ENCODE results near the gene PDZRN3. TPM values are rescaled to one million over a fixed set of nuclear protein-coding genes. Genes with fewer than 3 reads are reported as not detected.

PDZRN3 gene
- total RNA-seq, 2 donors from 2014 or later, result 6.1 to 10.4 TPM

DNA sequence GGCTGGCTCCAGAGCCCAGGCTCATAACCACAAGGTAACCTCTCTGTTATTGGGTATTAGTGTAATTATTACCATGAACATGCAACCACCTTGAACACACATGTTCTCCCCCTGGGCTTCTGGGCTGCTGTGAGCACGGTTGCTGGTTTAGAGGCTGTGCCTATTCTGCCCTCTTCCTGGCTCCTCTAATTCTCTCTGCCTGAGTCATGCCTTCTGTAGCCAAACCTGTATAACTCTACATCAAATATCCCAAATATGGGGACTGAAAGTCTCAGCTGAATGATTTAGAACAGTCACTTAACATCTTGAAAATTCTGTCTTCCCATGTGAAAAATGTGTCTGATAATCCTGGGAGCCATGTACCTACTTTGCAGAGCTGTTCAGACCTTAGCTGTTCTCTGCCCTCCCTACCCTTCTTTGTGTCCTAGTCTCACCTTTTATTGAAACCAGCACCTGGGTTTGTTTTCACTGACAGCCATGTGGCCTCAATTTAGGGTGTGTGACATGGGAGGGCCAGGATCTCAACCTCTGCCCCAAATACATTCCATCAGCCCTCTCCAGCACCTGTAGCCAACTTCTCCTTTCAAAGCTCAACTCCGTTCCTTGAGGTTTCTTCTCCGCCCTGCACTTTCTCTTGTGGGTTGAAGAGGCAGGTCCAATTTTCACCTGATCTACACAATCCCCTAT is 60.7 kb downstream of the PDZRN3 start:
- 85 to 95% methylated on average over 2 to 3 of the region's 3 CpGs for WGBS, 2 experiments (ENCODE audit: insufficient coverage in 1 of 2, insufficient read length in 1 of 2)
- H3K4me3 Mint-ChIP-seq, result no peak overlapping the region
- peaks cover 38% of the 10 kb centered on the region for H3K4me1 Mint-ChIP-seq
- Histone ChIP-seq H3K4me3 (ENCODE audit: low read length) (no peak overlapping the region), H3K9ac (ENCODE audit: extremely low read depth, low read length, poor library complexity, severe bottlenecking) (no peak overlapping the region), H3K27ac (ENCODE audit: low read depth, low read length) (no peak overlapping the region), H3K9me3 (ENCODE audit: control insufficient read depth, low read length) (no peaks in the 10 kb centered on the region), H3K27me3 (ENCODE audit: control insufficient read depth, insufficient read depth, low read length, poor library complexity, severe bottlenecking) (no peaks in the 10 kb centered on the region), H3K4me1 (ENCODE audit: control insufficient read depth, insufficient read depth, low read length) (peaks cover 16% of the 10 kb centered on the region), H3K36me3 (ENCODE audit: control insufficient read depth, insufficient read depth, low read length) (peaks cover 26% of the 10 kb centered on the region)
- H3K27me3 Mint-ChIP-seq (ENCODE audit: insufficient read depth), result peaks cover 19% of the 10 kb centered on the region
- no peaks in the 10 kb centered on the region for H3K9me3 Mint-ChIP-seq
- no peak overlapping the region for H3K27ac Mint-ChIP-seq
- no peak for DNase-seq
- no peaks in the 10 kb centered on the region for H3K36me3 Mint-ChIP-seq (ENCODE audit: low read depth)
- TF ChIP-seq, protein P1, sequence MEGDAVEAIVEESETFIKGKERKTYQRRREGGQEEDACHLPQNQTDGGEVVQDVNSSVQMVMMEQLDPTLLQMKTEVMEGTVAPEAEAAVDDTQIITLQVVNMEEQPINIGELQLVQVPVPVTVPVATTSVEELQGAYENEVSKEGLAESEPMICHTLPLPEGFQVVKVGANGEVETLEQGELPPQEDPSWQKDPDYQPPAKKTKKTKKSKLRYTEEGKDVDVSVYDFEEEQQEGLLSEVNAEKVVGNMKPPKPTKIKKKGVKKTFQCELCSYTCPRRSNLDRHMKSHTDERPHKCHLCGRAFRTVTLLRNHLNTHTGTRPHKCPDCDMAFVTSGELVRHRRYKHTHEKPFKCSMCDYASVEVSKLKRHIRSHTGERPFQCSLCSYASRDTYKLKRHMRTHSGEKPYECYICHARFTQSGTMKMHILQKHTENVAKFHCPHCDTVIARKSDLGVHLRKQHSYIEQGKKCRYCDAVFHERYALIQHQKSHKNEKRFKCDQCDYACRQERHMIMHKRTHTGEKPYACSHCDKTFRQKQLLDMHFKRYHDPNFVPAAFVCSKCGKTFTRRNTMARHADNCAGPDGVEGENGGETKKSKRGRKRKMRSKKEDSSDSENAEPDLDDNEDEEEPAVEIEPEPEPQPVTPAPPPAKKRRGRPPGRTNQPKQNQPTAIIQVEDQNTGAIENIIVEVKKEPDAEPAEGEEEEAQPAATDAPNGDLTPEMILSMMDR (conservative IDR thresholded peaks at IDR 0.05), result no peak

DNA sequence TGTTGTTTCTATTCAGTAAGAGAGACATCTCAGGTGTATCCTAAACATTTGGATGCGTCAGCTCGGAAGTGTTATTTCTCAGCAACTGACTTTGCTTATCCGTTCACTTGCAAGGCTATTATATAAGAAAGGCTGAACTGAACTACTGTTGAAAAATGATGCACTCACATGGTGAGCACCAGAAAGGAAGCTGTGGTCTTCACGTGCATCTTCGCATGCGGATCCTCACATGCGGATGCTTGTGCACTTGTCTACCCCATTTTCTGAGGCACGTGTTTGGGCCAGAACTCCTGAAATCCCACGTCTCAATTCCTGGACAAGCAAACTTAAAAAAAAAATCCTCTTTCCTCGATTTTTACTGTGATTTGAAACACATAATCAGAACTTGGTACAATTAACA is 63.2 kb downstream of the PDZRN3 start:
- TF ChIP-seq, protein P1 (conservative IDR thresholded peaks at IDR 0.05), result no peak
- Mint-ChIP-seq H3K4me1 (peaks cover 34% of the 10 kb centered on the region), H3K36me3 (ENCODE audit: low read depth) (no peaks in the 10 kb centered on the region), H3K27me3 (ENCODE audit: insufficient read depth) (peaks cover 28% of the 10 kb centered on the region), H3K9me3 (no peaks in the 10 kb centered on the region), H3K27ac (no peak overlapping the region), H3K4me3 (no peak overlapping the region)
- no peak overlapping the region for H3K27ac ChIP-seq (ENCODE audit: low read depth, low read length)
- no peak overlapping the region for H3K9ac ChIP-seq (ENCODE audit: extremely low read depth, low read length, poor library complexity, severe bottlenecking)
- H3K9me3 ChIP-seq (ENCODE audit: control insufficient read depth, low read length), result no peaks in the 10 kb centered on the region
- H3K4me1 ChIP-seq (ENCODE audit: control insufficient read depth, insufficient read depth, low read length), result peaks cover 12% of the 10 kb centered on the region
- DNase-seq, result no peak
- no peak overlapping the region for H3K4me3 ChIP-seq (ENCODE audit: low read length)
- H3K36me3 ChIP-seq (ENCODE audit: control insufficient read depth, insufficient read depth, low read length), result peaks cover 21% of the 10 kb centered on the region
- 91 to 92% methylated on average over 9 to 10 of the region's 10 CpGs for WGBS, 2 experiments (ENCODE audit: insufficient coverage in 1 of 2, insufficient read length in 1 of 2)
- no peaks in the 10 kb centered on the region for H3K27me3 ChIP-seq (ENCODE audit: control insufficient read depth, insufficient read depth, low read length, poor library complexity, severe bottlenecking)

DNA sequence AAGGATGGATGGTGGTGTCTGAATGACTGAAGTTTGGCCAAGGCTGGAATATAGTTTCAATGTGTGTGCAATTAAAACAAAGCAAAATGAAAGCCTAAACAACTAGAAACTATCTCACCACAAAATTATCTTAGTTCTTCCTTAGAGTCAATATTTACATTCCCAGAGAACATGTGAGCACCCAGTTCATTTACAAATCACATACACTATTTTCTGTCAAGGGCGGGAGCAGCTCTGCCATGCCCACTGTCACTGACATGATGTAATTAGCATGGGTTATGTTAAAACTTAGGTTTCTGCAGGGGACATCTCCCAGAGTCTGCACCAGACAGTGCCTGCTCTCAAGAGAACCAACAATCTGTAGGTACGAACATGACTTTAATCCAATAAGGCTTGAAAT is 65.0 kb downstream of the PDZRN3 start:
- no peak overlapping the region for H3K9ac ChIP-seq (ENCODE audit: extremely low read depth, low read length, poor library complexity, severe bottlenecking)
- Mint-ChIP-seq H3K4me3 (no peak overlapping the region), H3K36me3 (ENCODE audit: low read depth) (no peaks in the 10 kb centered on the region), H3K9me3 (no peaks in the 10 kb centered on the region), H3K4me1 (peaks cover 44% of the 10 kb centered on the region), H3K27ac (no peak overlapping the region), H3K27me3 (ENCODE audit: insufficient read depth) (peaks cover 28% of the 10 kb centered on the region)
- WGBS, 2 experiments (ENCODE audit: insufficient coverage in 1 of 2, insufficient read length in 1 of 2), result 94 to 100% methylated on average over 1 to 2 of the region's 2 CpGs
- TF ChIP-seq, protein P1 (conservative IDR thresholded peaks at IDR 0.05), result no peak
- no peak for DNase-seq
- H3K27ac ChIP-seq (ENCODE audit: low read depth, low read length), result no peak overlapping the region
- no peaks in the 10 kb centered on the region for H3K9me3 ChIP-seq (ENCODE audit: control insufficient read depth, low read length)
- H3K36me3 ChIP-seq (ENCODE audit: control insufficient read depth, insufficient read depth, low read length), result peaks cover 25% of the 10 kb centered on the region
- no peaks in the 10 kb centered on the region for H3K27me3 ChIP-seq (ENCODE audit: control insufficient read depth, insufficient read depth, low read length, poor library complexity, severe bottlenecking)
- H3K4me1 ChIP-seq (ENCODE audit: control insufficient read depth, insufficient read depth, low read length), result peaks cover 11% of the 10 kb centered on the region
- H3K4me3 ChIP-seq (ENCODE audit: low read length), result no peak overlapping the region

All from endodermal cell (in vitro differentiated cells).